Endothelial cell (in vitro differentiated cells): ENCODE data around the gene SURF2. TPM values are rescaled to one million over a fixed set of nuclear protein-coding genes. Genes with fewer than 3 reads are reported as not detected.
"Not testable (repeated sequence)": the region's sequence is repeated elsewhere in the genome, so short reads cannot be mapped to it uniquely, and the experiment has no call there.

Source experiments
- DNase-seq: peaks from one replicate; pipeline ENCODE4 v3.0.0; 2021; ENCODE audit warnings: low spot score
- H3K27ac Mint-ChIP-seq: one replicate; pipeline ENCODE4 v1.8.0; 2021; ENCODE audit warnings: mixed read lengths, inconsistent platforms; ENCODE audit not compliant: unreplicated experiment
- H3K27me3 Mint-ChIP-seq: one replicate; pipeline ENCODE4 v1.8.0; 2021; ENCODE audit warnings: mild to moderate bottlenecking, moderate library complexity, mixed read lengths, inconsistent platforms; ENCODE audit not compliant: unreplicated experiment
- H3K36me3 Mint-ChIP-seq: one replicate; pipeline ENCODE4 v1.8.0; 2021; ENCODE audit warnings: mild to moderate bottlenecking, low read depth, mixed read lengths, inconsistent platforms; ENCODE audit not compliant: unreplicated experiment
- H3K4me1 Mint-ChIP-seq: one replicate; pipeline ENCODE4 v1.8.0; 2021; ENCODE audit warnings: mild to moderate bottlenecking, mixed read lengths, inconsistent platforms; ENCODE audit not compliant: unreplicated experiment
- H3K4me3 Mint-ChIP-seq: one replicate; pipeline ENCODE4 v1.8.0; 2021; ENCODE audit warnings: mild to moderate bottlenecking, mixed read lengths, inconsistent platforms; ENCODE audit not compliant: unreplicated experiment
- H3K9me3 Mint-ChIP-seq: one replicate; pipeline ENCODE4 v1.8.0; 2021; ENCODE audit warnings: mixed read lengths, inconsistent platforms; ENCODE audit not compliant: unreplicated experiment
- CTCF ChIP-seq: fragments of 200-600 bp; sonication (generic); IDR thresholded peaks from one replicate; pipeline ENCODE4 v1.5.0; 2021; ENCODE audit warnings: antibody characterized with exemption; ENCODE audit not compliant: unreplicated experiment
- long read RNA-seq: library from polyadenylated mRNA; unstranded; transcript quantifications from one replicate; pipeline ENCODE4 v2.0.0, GENCODE V29; 2020; ENCODE audit not compliant: unreplicated experiment
- total RNA-seq: library from RNA; stranded (reverse); fragmentation: NEBNext Ultra II Directional; extraction: Animal tissue kit (Norgen Biotek cat#: 25700); gene quantifications from one replicate; pipeline ENCODE4 v1.2.1, GENCODE V29; 2021; ENCODE audit not compliant: unreplicated experiment

Gene SURF2
- total RNA-seq: 11.9 TPM
- long read RNA-seq, transcript SURF2-201 (6 exons, 842 nt): major isoform, 10 of 10 reads
- long read RNA-seq, partial matches to known transcripts: 0 of 10 reads
- long read RNA-seq, other reads (novel, unspliced or antisense): 0 of 10 reads

GRCh38 chr9:133356391-133357091 is at the start of gene SURF2, which contains the start of gene SURF1:
SURF2 (plus strand) TSS chr9:133356550; CDS start chr9:133356593, 43 bp downstream.
SURF1 (minus strand) TSS chr9:133356487; CDS start chr9:133356453, 34 bp downstream.
- Mint-ChIP-seq H3K27ac (peak within 1 kb of the TSS; percentile 81), H3K36me3 (peaks cover 35% of the 10 kb centered on the region), H3K27me3 (peaks cover 5% of the 10 kb centered on the region), H3K4me1 (peaks cover 6% of the 10 kb centered on the region), H3K9me3 (no peaks in the 10 kb centered on the region), H3K4me3 (peak within 1 kb of the TSS; percentile 98)
- no peak for TF ChIP-seq CTCF
- DNase-seq: peak; percentile 69

- no peaks in the 10 kb centered on the region for H3K36me3 Mint-ChIP-seq
- H3K9me3 Mint-ChIP-seq: peaks cover 5% of the 10 kb centered on the region
- no peaks in the 10 kb centered on the region for H3K4me1 Mint-ChIP-seq
- no peak for TF ChIP-seq CTCF
- H3K27me3 Mint-ChIP-seq: peaks cover 2% of the 10 kb centered on the region
- H3K27ac Mint-ChIP-seq: no peak overlapping the region
- no peak for DNase-seq
- H3K4me3 Mint-ChIP-seq: no peak overlapping the region
These were observed 49.0 kb upstream of the SURF2 start for GRCh38 chr9:133307301-133307700.

GRCh38 chr9:133309608-133310007 is 46.7 kb upstream of the SURF2 start:
- Mint-ChIP-seq H3K27me3 (peaks cover 2% of the 10 kb centered on the region), H3K36me3 (no peaks in the 10 kb centered on the region), H3K4me3 (no peak overlapping the region), H3K4me1 (no peaks in the 10 kb centered on the region), H3K27ac (no peak overlapping the region), H3K9me3 (peaks cover 5% of the 10 kb centered on the region)
- DNase-seq: no peak
- no peak for TF ChIP-seq CTCF

GRCh38 chr9:133315997-133316396 is 40.4 kb upstream of the SURF2 start:
- no peak for TF ChIP-seq CTCF

GRCh38 chr9:133317551-133317950 is 38.8 kb upstream of the SURF2 start:
- not testable (repeated sequence) for H3K4me3 Mint-ChIP-seq, DNase-seq, H3K9me3 Mint-ChIP-seq, H3K27ac Mint-ChIP-seq, H3K27me3 Mint-ChIP-seq, H3K4me1 Mint-ChIP-seq, H3K36me3 Mint-ChIP-seq

More at GRCh38 chr9:133315997-133316396, 40.4 kb upstream of the SURF2 start:
- H3K9me3 Mint-ChIP-seq: no peaks in the 10 kb centered on the region
- H3K4me1 Mint-ChIP-seq: no peaks in the 10 kb centered on the region
- H3K27ac Mint-ChIP-seq: no peak overlapping the region
- no peaks in the 10 kb centered on the region for H3K36me3 Mint-ChIP-seq
- peaks cover 3% of the 10 kb centered on the region for H3K27me3 Mint-ChIP-seq
- no peak for DNase-seq
- H3K4me3 Mint-ChIP-seq: no peak overlapping the region
